ENCODE data around the gene CD200R1L. TPM values are rescaled to one million over a fixed set of nuclear protein-coding genes. Genes with fewer than 3 reads are reported as not detected.

The CD200R1L gene, protein sequence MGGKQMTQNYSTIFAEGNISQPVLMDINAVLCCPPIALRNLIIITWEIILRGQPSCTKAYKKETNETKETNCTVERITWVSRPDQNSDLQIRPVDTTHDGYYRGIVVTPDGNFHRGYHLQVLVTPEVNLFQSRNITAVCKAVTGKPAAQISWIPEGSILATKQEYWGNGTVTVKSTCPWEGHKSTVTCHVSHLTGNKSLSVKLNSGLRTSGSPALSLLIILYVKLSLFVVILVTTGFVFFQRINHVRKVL
- not detected for total RNA-seq

GRCh38 chr3:112846764-112847163 lies at the start of gene CD200R1L:
Gene CD200R1L (minus strand): TSS chr3:112846864. CDS start chr3:112829367, 17,497 bp downstream.
- no peaks in the 10 kb centered on the region for H3K27me3 ChIP-seq
- no peak within 1 kb of the TSS for H3K4me3 ChIP-seq
- DNase-seq (ENCODE audit: low spot score) = no peak
- H3K9me3 ChIP-seq = peaks cover 0 to 13% of the 10 kb centered on the region in 2 donors
- no peak for TF ChIP-seq CTCF (IDR thresholded peaks at IDR 0.05)
- H3K27ac ChIP-seq = no peak within 1 kb of the TSS
- no peaks in the 10 kb centered on the region for H3K36me3 ChIP-seq
- H3K4me1 ChIP-seq = no peaks in the 10 kb centered on the region

DNA sequence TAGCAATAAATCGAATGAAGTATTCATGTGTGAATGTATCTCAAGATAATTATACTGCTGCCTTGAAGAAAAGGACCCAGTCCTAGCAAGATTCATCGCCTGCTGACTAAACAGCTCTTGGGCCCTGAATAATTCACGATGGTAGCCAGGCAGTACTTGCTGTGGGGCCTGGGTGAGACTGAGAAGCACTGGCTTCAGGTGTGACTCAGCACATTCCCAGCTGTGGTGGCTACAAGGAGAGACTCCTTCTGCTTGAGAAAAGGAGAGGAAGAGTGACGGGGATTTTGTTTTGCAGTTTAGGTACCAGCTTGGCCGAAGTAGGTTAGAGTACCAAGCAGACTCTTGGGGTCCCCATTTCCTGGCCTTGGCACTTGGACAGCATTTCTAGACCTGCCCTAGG lies 47.6 kb upstream of the CD200R1L start:
- H3K4me1 ChIP-seq = no peaks in the 10 kb centered on the region
- no peaks in the 10 kb centered on the region for H3K9me3 ChIP-seq
- no peak overlapping the region for H3K4me3 ChIP-seq
- no peak overlapping the region for H3K27ac ChIP-seq
- H3K36me3 ChIP-seq = no peaks in the 10 kb centered on the region
- DNase-seq (ENCODE audit: low spot score) = no peak
- no peaks in the 10 kb centered on the region for H3K27me3 ChIP-seq
- TF ChIP-seq CTCF (IDR thresholded peaks at IDR 0.05) = no peak

DNA sequence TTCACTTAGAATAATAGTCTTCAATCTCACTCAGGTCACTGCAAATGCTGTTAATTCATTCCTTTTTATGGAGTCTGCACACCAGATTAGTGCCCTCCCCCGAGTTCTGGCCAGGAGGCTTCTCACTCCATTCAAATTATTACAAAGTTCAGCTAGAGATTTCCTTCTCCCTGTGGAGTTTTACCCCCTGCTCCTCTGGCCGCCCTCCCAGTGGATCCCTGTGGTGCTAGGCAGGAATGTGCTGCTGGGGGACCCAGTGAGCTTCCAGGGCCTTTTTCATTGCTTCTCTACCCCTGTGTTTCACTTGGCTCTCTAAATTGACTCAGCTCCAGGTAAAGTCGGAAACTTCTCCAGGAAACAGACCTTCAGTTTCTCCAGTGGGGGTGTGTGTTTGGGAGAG lies 42.7 kb upstream of the CD200R1L start:
- DNase-seq (ENCODE audit: low spot score) = no peak
- H3K4me3 ChIP-seq = no peak overlapping the region
- H3K9me3 ChIP-seq = no peaks in the 10 kb centered on the region
- no peaks in the 10 kb centered on the region for H3K27me3 ChIP-seq
- no peaks in the 10 kb centered on the region for H3K36me3 ChIP-seq
- no peaks in the 10 kb centered on the region for H3K4me1 ChIP-seq
- no peak for TF ChIP-seq CTCF (IDR thresholded peaks at IDR 0.05)
- H3K27ac ChIP-seq = no peak overlapping the region

- no peaks in the 10 kb centered on the region for H3K36me3 ChIP-seq
- no peaks in the 10 kb centered on the region for H3K27me3 ChIP-seq
- no peak overlapping the region for H3K27ac ChIP-seq
- H3K4me1 ChIP-seq = no peaks in the 10 kb centered on the region
- no peaks in the 10 kb centered on the region for H3K9me3 ChIP-seq
- TF ChIP-seq CTCF (IDR thresholded peaks at IDR 0.05) = no peak
- no peak for DNase-seq (ENCODE audit: low spot score)
- H3K4me3 ChIP-seq = no peak overlapping the region
Observed at GRCh38 chr3:112888381-112889085, 41.9 kb upstream of the CD200R1L start.

- no peak for TF ChIP-seq CTCF (IDR thresholded peaks at IDR 0.05)
- Histone ChIP-seq H3K4me1 (no peaks in the 10 kb centered on the region), H3K9me3 (no peaks in the 10 kb centered on the region), H3K27ac (no peak overlapping the region), H3K27me3 (no peaks in the 10 kb centered on the region), H3K36me3 (no peaks in the 10 kb centered on the region), H3K4me3 (no peak overlapping the region)
- no peak for DNase-seq (ENCODE audit: low spot score)
Observed at GRCh38 chr3:112884678-112885290, 38.1 kb upstream of the CD200R1L start.

All from right atrium auricular region (tissue), 2 donors.